Hippocampal formation (tissue), 2 donors: Measurements from ENCODE around the gene EPHA10.
"Not testable (repeated sequence)": the region's sequence is repeated elsewhere in the genome, so short reads cannot be mapped to it uniquely, and the experiment has no call there.

ENCODE experiments used
- DNase-seq, 2 donors: peaks; one replicate each; lab custom pipeline; 2025; lab: John Stamatoyannopoulos, UW

Gene EPHA10

GRCh38 chr1:37716321-37716720, 48.6 kb downstream of the EPHA10 start:
- no peak for DNase-seq

GRCh38 chr1:37714689-37715088, 50.2 kb downstream of the EPHA10 start:
- DNase-seq, result no peak

GRCh38 chr1:37714226-37714625, 50.7 kb downstream of the EPHA10 start:
- DNase-seq, result no peak

GRCh38 chr1:37708471-37708870, 56.4 kb downstream of the EPHA10 start:
- DNase-seq, result no peak

GRCh38 chr1:37705399-37705798, 59.5 kb downstream of the EPHA10 start:
- no peak for DNase-seq

GRCh38 chr1:37704966-37705365, 60.0 kb downstream of the EPHA10 start:
- no peak for DNase-seq

GRCh38 chr1:37703061-37703460, 61.9 kb downstream of the EPHA10 start:
- DNase-seq, result no peak

- DNase-seq, result no peak
Measured at GRCh38 chr1:37701051-37701450, 63.9 kb downstream of the EPHA10 start.

GRCh38 chr1:37699147-37699546, 65.8 kb downstream of the EPHA10 start:
- DNase-seq, result no peak

- DNase-seq, result no peak
Measured at GRCh38 chr1:37697737-37698136, 67.2 kb downstream of the EPHA10 start.

GRCh38 chr1:37697090-37697489, 67.8 kb downstream of the EPHA10 start:
- DNase-seq, result no peak

- DNase-seq, result no peak
Measured at GRCh38 chr1:37692834-37693175, 72.1 kb downstream of the EPHA10 start.

- peak; percentile 99 for DNase-seq
Measured at GRCh38 chr1:37692078-37692833, 72.7 kb downstream of the EPHA10 start, which contains the start of gene CDCA8. CDCA8 (plus strand) TSS chr1:37692516; CDS start chr1:37692691, 175 bp downstream.

GRCh38 chr1:37691497-37692077, 73.3 kb downstream of the EPHA10 start:
- no peak for DNase-seq

- no peak for DNase-seq
Measured at GRCh38 chr1:37688926-37689325, 76.0 kb downstream of the EPHA10 start.

- not testable (repeated sequence) for DNase-seq
Measured at GRCh38 chr1:37687764-37688163, 77.2 kb downstream of the EPHA10 start.

- DNase-seq, result no peak
Measured at GRCh38 chr1:37685722-37686121, 79.2 kb downstream of the EPHA10 start.

GRCh38 chr1:37684182-37684581, 80.7 kb downstream of the EPHA10 start:
- DNase-seq, result not testable (repeated sequence)

- peak; percentile 54 to 62 for DNase-seq
Measured at GRCh38 chr1:37682334-37682987, 82.5 kb downstream of the EPHA10 start.

GRCh38 chr1:37680933-37681332, 84.0 kb downstream of the EPHA10 start:
- DNase-seq, result no peak

GRCh38 chr1:37677808-37678207, 87.1 kb downstream of the EPHA10 start:
- no peak for DNase-seq

- DNase-seq, result no peak
Measured at GRCh38 chr1:37677143-37677439, 87.8 kb downstream of the EPHA10 start.
